K562 (cell line): ENCODE measurements around the gene KIAA2012. TPM values are rescaled to one million over a fixed set of nuclear protein-coding genes. Genes with fewer than 3 reads are reported as not detected.

Experiments used
- ATAC-seq: fragments of 200-7000 bp; cut with Tn5 transposase; 3 replicates; pipeline ENCODE4 v1.9.1; 2020; ENCODE audit warnings: moderate library complexity
- BruUV-seq: library from RNA; stranded (reverse); fragments of 400-500 nt; replicated peaks from 2 replicates; lab custom pipeline; 2021; lab: Mats Ljungman, UMichigan
- CTCF ChIA-PET: fragments of 300-600 bp; formaldehyde crosslinking; extraction: SDS; loops from one replicate; lab custom pipeline; 2021; ENCODE audit warnings: low intra/inter-chr PET ratio; lab: Yijun Ruan, JAX
- POLR2A ChIA-PET: fragments of 300-600, 350-650 bp; sonication (Branson Sonifier 250); formaldehyde crosslinking; extraction: SDS; loops from one replicate; lab custom pipeline; 2021; ENCODE audit warnings: antibody characterized with exemption, inconsistent platforms; lab: Yijun Ruan, JAX
- DNase-seq, 4 experiments: peaks; one replicate each; pipeline versions ENCODE4 v3.0.0 to v3.0.0-alpha.2; 2011 to 2018; ENCODE audit warnings: low spot score in 3 of 4, mixed read lengths in 3 of 4; ENCODE audit errors: extremely low read depth in 1 of 4
- FAIRE-seq: peaks from 2 replicates; lab custom pipeline; 2011; peaks lifted over from hg19 to GRCh38; lab: Jason Lieb, UNC
- H2AFZ ChIP-seq: 2 replicates; pipeline ENCODE4 v1.6.0; 2011; ENCODE audit warnings: low read depth, low read length, control low read depth, inconsistent platforms
- H3K27ac ChIP-seq: fragments of 200-600 bp; 3 replicates; pipeline ENCODE4 v1.8.0; 2011; ENCODE audit warnings: low read depth, mild to moderate bottlenecking, control low read depth, inconsistent platforms, low read length, moderate library complexity, mixed read lengths; ENCODE audit errors: extremely low read depth
- H3K27me3 ChIP-seq, 2 experiments: fragments of 300-600 bp in 1 of 2; 2 replicates in 1 of 2; 3 replicates in 1 of 2; pipeline versions ENCODE4 v1.6.0 to v1.8.0; 2011; ENCODE audit warnings: inconsistent platforms in 2 of 2, low read length in 2 of 2, mild to moderate bottlenecking in 1 of 2, mixed read lengths in 1 of 2, moderate library complexity in 1 of 2; ENCODE audit not compliant: control insufficient read depth in 2 of 2, insufficient read depth in 2 of 2
- H3K36me3 ChIP-seq: fragments of 300-600 bp; 3 replicates; pipeline ENCODE4 v1.8.0; 2011; ENCODE audit warnings: mild to moderate bottlenecking, low read length, inconsistent platforms; ENCODE audit not compliant: control insufficient read depth, insufficient read depth
- H3K4me1 ChIP-seq, 2 experiments: fragments of 200-600 bp in 1 of 2; replicated peaks in 1 of 2; 2 replicates in 1 of 2; 3 replicates in 1 of 2; pipeline versions ENCODE4 v1.5.1 to v1.8.0; 2011; ENCODE audit warnings: inconsistent platforms in 2 of 2, low read length in 2 of 2, mild to moderate bottlenecking in 1 of 2, mixed read lengths in 1 of 2, moderate library complexity in 1 of 2; ENCODE audit not compliant: control insufficient read depth in 2 of 2, insufficient read depth in 2 of 2
- H3K4me2 ChIP-seq: 2 replicates; pipeline ENCODE4 v1.6.1; 2011; ENCODE audit warnings: low read length, control low read depth, inconsistent platforms, mixed read lengths; ENCODE audit not compliant: insufficient read depth
- H3K4me3 ChIP-seq: fragments of 200-600 bp; sonication (generic), shearing (Covaris generic); 2 replicates; pipeline ENCODE4 v1.5.1; 2016; ENCODE audit warnings: control low read depth, inconsistent platforms
- H3K79me2 ChIP-seq: fragments of 200-600 bp; 3 replicates; pipeline ENCODE4 v1.8.0; 2011; ENCODE audit warnings: low read length, inconsistent platforms; ENCODE audit not compliant: control insufficient read depth, insufficient read depth
- H3K9ac ChIP-seq, 2 experiments: 2 replicates each; pipeline versions ENCODE4 v1.6.0 to v1.6.1; 2011; ENCODE audit warnings: low read depth in 2 of 2, low read length in 2 of 2, control low read depth in 1 of 2, inconsistent platforms in 1 of 2, mild to moderate bottlenecking in 1 of 2, mixed read lengths in 1 of 2; ENCODE audit not compliant: insufficient read depth in 1 of 2
- H3K9me1 ChIP-seq: one replicate; pipeline ENCODE4 v1.6.0; 2011; ENCODE audit warnings: inconsistent platforms, mild to moderate bottlenecking, low read length, moderate library complexity; ENCODE audit not compliant: control insufficient read depth, insufficient read depth
- H3K9me3 ChIP-seq: replicated peaks from 2 replicates; pipeline ENCODE4 v1.5.1; 2011; ENCODE audit warnings: low read depth, low read length, inconsistent platforms; ENCODE audit not compliant: control insufficient read depth, insufficient read depth
- H4K20me1 ChIP-seq: replicated peaks from 2 replicates; pipeline ENCODE4 v1.6.1; 2011; ENCODE audit warnings: low read length, inconsistent platforms, mixed read lengths; ENCODE audit not compliant: control insufficient read depth, insufficient read depth
- DPF2 ChIP-seq: fragments of 450-650 bp; IDR thresholded peaks from 2 replicates; pipeline ENCODE4 v1.6.1; 2016
- ETV6 ChIP-seq, 3 experiments: fragments of 150-350 bp in 1 of 3; sonication (generic) in 1 of 3; formaldehyde crosslinking in 1 of 3; IDR thresholded peaks; 2 replicates each; pipeline versions ENCODE4 v1.6.1 to v1.8.0; 2014 to 2022; ENCODE audit warnings: borderline replicate concordance in 2 of 3, low read depth in 2 of 3, antibody characterized with exemption in 1 of 3, low read length in 1 of 3, mild to moderate bottlenecking in 1 of 3, missing genetic modification reagents in 1 of 3
- RBM22 ChIP-seq: fragments of 200-400 bp; formaldehyde crosslinking; IDR thresholded peaks from 2 replicates; pipeline ENCODE4 v1.6.1; 2018; ENCODE audit warnings: low read length, low read depth; ENCODE audit not compliant: poor library complexity, severe bottlenecking
- TBP ChIP-seq: optimal IDR thresholded peaks from 2 replicates; pipeline ENCODE3; 2011; ENCODE audit warnings: low read depth, low read length, improper control_type of control experiment
- WGBS: fragments of 100-300 bp; shearing (Covaris generic); methylation state at CpG from one replicate; pipeline ENCODE4 v1.1.6; 2016; ENCODE audit warnings: low coverage, mixed read lengths; ENCODE audit not compliant: insufficient coverage; ENCODE audit errors: missing lambda C conversion rate; 5-methylcytosine and 5-hydroxymethylcytosine counted together
- in situ Hi-C: fragments of 300-500 bp; cut with MboI; formaldehyde crosslinking; loops from 4 replicates; pipeline ENCODE4 v1.15.0; 2018; ENCODE audit warnings: inconsistent platforms, mixed read lengths
- intact Hi-C: fragments of 100-400 bp; cut with micrococcal nuclease; formaldehyde crosslinking; loops from 2 replicates; pipeline ENCODE4 v1.14.2; 2022
- polyA plus RNA-seq, 8 experiments: library from polyadenylated mRNA; depleted of rRNA in 4 of 8; stranded (reverse) in 5 of 8; unstranded in 3 of 8; fragments of >200 nt; fragmentation: Nextera tagmentation in 2 of 8; fragmentation: Illumina TruSeq in 1 of 8; extraction: Ambion mirVana in 2 of 8; extraction: Trizol in 1 of 8; gene quantifications; 2 replicates each; pipeline versions ENCODE4 v1.2.1 to v1.2.3, GENCODE V29; 2011 to 2014; ENCODE audit warnings: inconsistent platforms in 1 of 8, missing spikeins in 1 of 8
- total RNA-seq, 7 experiments: library from RNA; depleted of rRNA in 6 of 7; stranded (reverse); fragments of >200 nt in 6 of 7; fragmentation: Illumina TruSeq in 2 of 7; extraction: Trizol in 2 of 7; gene quantifications; 2 replicates each; pipeline versions ENCODE4 v1.2.1 to v1.2.3, GENCODE V29; 2011 to 2021; ENCODE audit warnings: low replicate concordance in 1 of 7
- TF ChIP-seq, protein P1 (sequence below): fragments of 250-450 bp; sonication (Bioruptor Pico); IDR thresholded peaks from 2 replicates; pipeline ENCODE4 v1.8.0; 2022; ENCODE audit warnings: moderate library complexity, mild to moderate bottlenecking, inconsistent platforms
- TF ChIP-seq, protein P2 (sequence below): fragments of 250-450 bp; sonication (Bioruptor Pico); IDR thresholded peaks from 2 replicates; pipeline ENCODE4 v1.5.1; 2021; ENCODE audit warnings: mild to moderate bottlenecking

The KIAA2012 gene
- total and polyA plus RNA-seq, 9 of the 15 experiments (the other 6 are each of a cell fraction or from before 2014, with no cell fraction given), result not detected

GRCh38 chr2:202090530-202090929, 17.5 kb downstream of the KIAA2012 start:
- Histone ChIP-seq H2AFZ (no peak overlapping the region), H3K4me2 (no peak overlapping the region), H4K20me1 (no peaks in the 10 kb centered on the region), H3K79me2 (no peaks in the 10 kb centered on the region), H3K27me3 (no peaks in the 10 kb centered on the region; a peak in 2 of 5 replicates), H3K9me1 (no peaks in the 10 kb centered on the region), H3K36me3 (no peaks in the 10 kb centered on the region), H3K4me1 (no peaks in the 10 kb centered on the region; a peak in 1 of 5 replicates), H3K27ac (no peak overlapping the region), H3K9me3 (no peaks in the 10 kb centered on the region), H3K4me3 (no peak overlapping the region), H3K9ac (no peak overlapping the region)
- BruUV-seq, result no TSS peak
- DNase-seq (no peak), ATAC-seq (no peak), FAIRE-seq (no peak)
- TF ChIP-seq, protein P1, sequence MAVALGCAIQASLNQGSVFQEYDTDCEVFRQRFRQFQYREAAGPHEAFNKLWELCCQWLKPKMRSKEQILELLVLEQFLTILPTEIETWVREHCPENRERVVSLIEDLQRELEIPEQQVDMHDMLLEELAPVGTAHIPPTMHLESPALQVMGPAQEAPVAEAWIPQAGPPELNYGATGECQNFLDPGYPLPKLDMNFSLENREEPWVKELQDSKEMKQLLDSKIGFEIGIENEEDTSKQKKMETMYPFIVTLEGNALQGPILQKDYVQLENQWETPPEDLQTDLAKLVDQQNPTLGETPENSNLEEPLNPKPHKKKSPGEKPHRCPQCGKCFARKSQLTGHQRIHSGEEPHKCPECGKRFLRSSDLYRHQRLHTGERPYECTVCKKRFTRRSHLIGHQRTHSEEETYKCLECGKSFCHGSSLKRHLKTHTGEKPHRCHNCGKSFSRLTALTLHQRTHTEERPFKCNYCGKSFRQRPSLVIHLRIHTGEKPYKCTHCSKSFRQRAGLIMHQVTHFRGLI (CRISPR knock-in tag), result no peak
- TF ChIP-seq RBM22 (no peak), TBP (no peak), DPF2 (no peak), ETV6 (IDR thresholded peaks at IDR 0.05; ENCODE audit: borderline replicate concordance in 1 of 2, low read depth in 2 of 2, low read length in 1 of 2) (no peak), ETV6 (CRISPR knock-in tag; IDR thresholded peaks at IDR 0.05; ENCODE audit: borderline replicate concordance) (no peak)
- TF ChIP-seq, protein P2, sequence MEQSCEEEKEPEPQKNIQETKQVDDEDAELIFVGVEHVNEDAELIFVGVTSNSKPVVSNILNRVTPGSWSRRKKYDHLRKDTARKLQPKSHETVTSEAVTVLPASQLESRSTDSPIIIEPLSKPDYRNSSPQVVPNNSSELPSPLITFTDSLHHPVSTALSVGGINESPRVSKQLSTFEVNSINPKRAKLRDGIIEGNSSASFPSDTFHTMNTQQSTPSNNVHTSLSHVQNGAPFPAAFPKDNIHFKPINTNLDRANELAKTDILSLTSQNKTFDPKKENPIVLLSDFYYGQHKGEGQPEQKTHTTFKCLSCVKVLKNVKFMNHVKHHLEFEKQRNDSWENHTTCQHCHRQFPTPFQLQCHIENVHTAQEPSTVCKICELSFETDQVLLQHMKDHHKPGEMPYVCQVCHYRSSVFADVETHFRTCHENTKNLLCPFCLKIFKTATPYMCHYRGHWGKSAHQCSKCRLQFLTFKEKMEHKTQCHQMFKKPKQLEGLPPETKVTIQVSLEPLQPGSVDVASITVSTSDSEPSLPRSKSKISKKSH, result no peak
- in situ Hi-C loops, result no loop called here
- intact Hi-C loops, result no loop called here
- ChIA-PET CTCF (no interaction called here), POLR2A (interaction anchor here (0.8 kb wide), 1 partner anchor 9 kb away, joined by 3 read pairs; no protein-coding TSS in a partner anchor)
- 2% methylated on average over 7 of the region's 7 CpGs for WGBS
